ENCODE data around the gene PLXNB3. TPM values are rescaled to one million over a fixed set of nuclear protein-coding genes. Genes with fewer than 3 reads are reported as not detected.
A peak's percentile ranks its signal among the peaks of the same experiment; 100 is the strongest.

PLXNB3 gene
- total RNA-seq, 2 donors from 2014 or later, result 0.48 to 2.4 TPM

- H3K4me1 Mint-ChIP-seq (ENCODE audit: low read depth in 2 of 2), result peaks cover 32 to 52% of the 10 kb centered on the region in 2 donors
- ATAC-seq (no peak), DNase-seq (ENCODE audit: low spot score) (no peak)
- no peaks in the 10 kb centered on the region for H3K36me3 Mint-ChIP-seq
- H3K27ac Mint-ChIP-seq, result no peak overlapping the region
- no peaks in the 10 kb centered on the region for H3K9me3 Mint-ChIP-seq
- peak overlapping the region; percentile 42 for H3K4me3 Mint-ChIP-seq
- H3K27me3 Mint-ChIP-seq, result peaks cover 0 to 3% of the 10 kb centered on the region in 2 donors
These were observed 55.5 kb downstream of the PLXNB3 start for GRCh38 chrX:153819384-153820040.

GRCh38 chrX:153820601-153821000 is 56.6 kb downstream of the PLXNB3 start:
- DNase-seq (ENCODE audit: low spot score) (no peak), ATAC-seq (no peak)
- Mint-ChIP-seq H3K4me1 (ENCODE audit: low read depth in 2 of 2) (peaks cover 26 to 48% of the 10 kb centered on the region in 2 donors), H3K36me3 (no peaks in the 10 kb centered on the region), H3K9me3 (no peaks in the 10 kb centered on the region), H3K4me3 (no peak overlapping the region), H3K27me3 (no peaks in the 10 kb centered on the region), H3K27ac (no peak overlapping the region)

GRCh38 chrX:153821066-153821465 is 57.0 kb downstream of the PLXNB3 start:
- DNase-seq (ENCODE audit: low spot score) (no peak), ATAC-seq (no peak)
- H3K27ac Mint-ChIP-seq, result peak overlapping the region in 1 of 2 donors; percentile 50
- peaks cover 28 to 50% of the 10 kb centered on the region in 2 donors for H3K4me1 Mint-ChIP-seq (ENCODE audit: low read depth in 2 of 2)
- H3K4me3 Mint-ChIP-seq, result no peak overlapping the region
- no peaks in the 10 kb centered on the region for H3K36me3 Mint-ChIP-seq
- H3K9me3 Mint-ChIP-seq, result no peaks in the 10 kb centered on the region
- H3K27me3 Mint-ChIP-seq, result no peaks in the 10 kb centered on the region

DNA sequence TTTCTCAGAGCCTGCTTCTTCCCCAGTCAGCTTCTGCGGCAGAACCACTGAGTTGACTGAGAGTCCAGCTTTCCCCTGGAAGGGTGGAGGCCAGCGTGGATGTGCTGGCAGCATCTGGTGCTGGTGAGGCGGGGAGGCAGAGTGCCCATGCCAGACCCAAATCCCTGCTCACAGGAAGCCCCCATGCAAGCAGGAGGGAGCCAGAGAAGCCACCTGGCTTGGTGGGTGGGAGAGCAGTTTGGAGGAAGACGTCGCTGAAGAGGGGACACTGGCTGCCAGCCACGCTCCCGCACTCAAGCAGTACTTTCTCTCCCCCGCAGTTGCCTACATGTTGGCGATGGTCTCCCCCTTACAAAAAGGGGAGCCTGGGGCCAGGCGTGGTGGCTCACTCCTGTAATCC is 60.3 kb downstream of the PLXNB3 start:
- ATAC-seq, result no peak
- Mint-ChIP-seq H3K9me3 (no peaks in the 10 kb centered on the region), H3K4me3 (no peak overlapping the region), H3K36me3 (no peaks in the 10 kb centered on the region), H3K27me3 (peaks cover 0 to 5% of the 10 kb centered on the region in 2 donors), H3K27ac (no peak overlapping the region), H3K4me1 (ENCODE audit: low read depth in 2 of 2) (peaks cover 28 to 44% of the 10 kb centered on the region in 2 donors)
- no peak for DNase-seq (ENCODE audit: low spot score)

GRCh38 chrX:153825042-153825441 is 61.0 kb downstream of the PLXNB3 start:
- Mint-ChIP-seq H3K4me1 (ENCODE audit: low read depth in 2 of 2) (peaks cover 28 to 44% of the 10 kb centered on the region in 2 donors), H3K27me3 (peaks cover 0 to 5% of the 10 kb centered on the region in 2 donors), H3K4me3 (no peak overlapping the region)

More at GRCh38 chrX:153825042-153825441, 61.0 kb downstream of the PLXNB3 start:
- ATAC-seq, result no peak
- Mint-ChIP-seq H3K36me3 (no peaks in the 10 kb centered on the region), H3K9me3 (no peaks in the 10 kb centered on the region), H3K27ac (no peak overlapping the region)
- DNase-seq (ENCODE audit: low spot score), result no peak

Other genes starting within 250 kb of the PLXNB3 start
- not detected for gene ATP2B3, start 246.6 kb upstream of the PLXNB3 start, total RNA-seq
- gene CCNQ, start 165.1 kb upstream of the PLXNB3 start, total RNA-seq, result 10 to 100 TPM; 16.4 to 30.7 TPM
- gene DUSP9, start 117.0 kb upstream of the PLXNB3 start, total RNA-seq, result not detected
- not detected for gene PNCK, start 90.4 kb upstream of the PLXNB3 start, total RNA-seq
- 1 to 10 TPM; 2.3 to 4.1 TPM for gene SLC6A8, start 76.3 kb upstream of the PLXNB3 start, total RNA-seq
- 100 to 1,000 TPM; 156 to 159 TPM for gene BCAP31, start 39.9 kb upstream of the PLXNB3 start, total RNA-seq
- gene ABCD1, start 39.4 kb upstream of the PLXNB3 start, total RNA-seq, result 10 to 100 TPM in 1 of 2 donors, 1 to 10 TPM in 1; 7.4 to 12.2 TPM
- gene SRPK3, start 16.8 kb downstream of the PLXNB3 start, total RNA-seq, result not detected
- 10 to 100 TPM; 62.5 to 74.1 TPM for gene IDH3G, start 30.1 kb downstream of the PLXNB3 start, total RNA-seq
- gene SSR4, start 30.4 kb downstream of the PLXNB3 start, total RNA-seq, result 100 to 1,000 TPM; 266 to 306 TPM
- 1 to 10 TPM; 2.2 to 2.7 TPM for gene PDZD4, start 66.3 kb downstream of the PLXNB3 start, total RNA-seq
- 1 to 10 TPM in 1 of 2 donors, under 1 TPM in 1; 0.74 to 1.2 TPM for gene L1CAM, start 121.9 kb downstream of the PLXNB3 start, total RNA-seq
- not detected for gene AVPR2, start 140.4 kb downstream of the PLXNB3 start, total RNA-seq
- 100 to 1,000 TPM; 155 to 276 TPM for gene ARHGAP4, start 162.0 kb downstream of the PLXNB3 start, total RNA-seq
- gene NAA10, start 170.8 kb downstream of the PLXNB3 start, total RNA-seq, result 100 to 1,000 TPM; 115 to 175 TPM
- 1 to 10 TPM; 4.8 to 5.4 TPM for gene RENBP, start 180.4 kb downstream of the PLXNB3 start, total RNA-seq
- gene HCFC1, start 207.6 kb downstream of the PLXNB3 start, total RNA-seq, result 100 to 1,000 TPM; 105 to 131 TPM
- gene TMEM187, start 208.5 kb downstream of the PLXNB3 start, total RNA-seq, result 1 to 10 TPM; 2.4 to 6.9 TPM